NB4 (cell line): ENCODE measurements around the gene DOCK8.

Experiments used
- POLR2A ChIP-seq: IDR thresholded peaks from 2 replicates; pipeline ENCODE4 v1.6.1; 2011; ENCODE audit warnings: mild to moderate bottlenecking; ENCODE audit not compliant: insufficient read length; ENCODE audit errors: extremely low read depth
- TF ChIP-seq, protein P1 (sequence below): IDR thresholded peaks from one replicate; pipeline ENCODE4 v1.5.1; 2012; ENCODE audit warnings: low read depth, low read length

DNA sequence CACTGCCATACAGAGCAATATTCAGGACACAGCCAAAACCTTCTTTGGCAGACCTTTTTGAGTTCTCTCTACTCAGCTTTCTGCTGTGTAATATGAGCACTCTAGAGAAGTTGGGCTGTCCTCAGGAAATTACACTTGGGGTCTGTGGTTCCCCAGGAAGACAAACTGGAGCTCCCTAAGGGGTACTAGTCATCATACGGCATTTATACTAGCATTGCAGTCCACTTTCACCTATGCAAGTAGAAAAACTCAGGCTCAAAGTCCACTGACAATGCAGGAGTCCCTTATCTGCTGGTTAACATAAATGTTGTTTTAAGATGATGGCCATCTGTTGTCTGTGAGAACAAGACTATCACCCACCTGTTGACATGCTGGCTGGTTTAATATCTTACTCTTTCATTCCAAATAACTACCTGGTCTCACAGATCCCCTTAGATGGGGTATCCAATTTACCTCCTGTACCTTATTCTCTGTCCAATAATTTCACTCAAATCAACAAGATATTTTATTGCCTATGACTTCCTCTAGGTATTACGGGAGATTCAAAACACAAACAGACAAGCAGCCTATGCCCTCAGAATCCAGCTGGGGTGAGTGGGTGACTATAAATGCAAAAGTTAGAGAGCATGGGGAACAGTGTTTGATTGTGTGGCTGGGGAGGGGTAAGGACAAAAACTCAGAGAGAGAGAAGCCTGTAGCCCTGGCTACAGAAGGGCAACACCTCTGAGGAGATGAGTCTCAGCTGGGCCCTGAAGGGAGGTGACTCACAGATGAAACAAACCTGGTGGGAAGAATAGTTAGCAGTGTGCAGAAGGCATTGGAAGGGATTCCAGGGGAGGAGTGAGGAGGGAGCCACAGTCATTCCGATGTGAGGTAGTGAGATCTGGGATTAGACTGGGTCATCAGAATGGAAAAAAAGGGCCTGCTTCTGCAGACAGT lies 10.2 kb downstream of the DOCK8 start:
- TF ChIP-seq, protein P1, sequence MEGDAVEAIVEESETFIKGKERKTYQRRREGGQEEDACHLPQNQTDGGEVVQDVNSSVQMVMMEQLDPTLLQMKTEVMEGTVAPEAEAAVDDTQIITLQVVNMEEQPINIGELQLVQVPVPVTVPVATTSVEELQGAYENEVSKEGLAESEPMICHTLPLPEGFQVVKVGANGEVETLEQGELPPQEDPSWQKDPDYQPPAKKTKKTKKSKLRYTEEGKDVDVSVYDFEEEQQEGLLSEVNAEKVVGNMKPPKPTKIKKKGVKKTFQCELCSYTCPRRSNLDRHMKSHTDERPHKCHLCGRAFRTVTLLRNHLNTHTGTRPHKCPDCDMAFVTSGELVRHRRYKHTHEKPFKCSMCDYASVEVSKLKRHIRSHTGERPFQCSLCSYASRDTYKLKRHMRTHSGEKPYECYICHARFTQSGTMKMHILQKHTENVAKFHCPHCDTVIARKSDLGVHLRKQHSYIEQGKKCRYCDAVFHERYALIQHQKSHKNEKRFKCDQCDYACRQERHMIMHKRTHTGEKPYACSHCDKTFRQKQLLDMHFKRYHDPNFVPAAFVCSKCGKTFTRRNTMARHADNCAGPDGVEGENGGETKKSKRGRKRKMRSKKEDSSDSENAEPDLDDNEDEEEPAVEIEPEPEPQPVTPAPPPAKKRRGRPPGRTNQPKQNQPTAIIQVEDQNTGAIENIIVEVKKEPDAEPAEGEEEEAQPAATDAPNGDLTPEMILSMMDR, result no peak
- no peak for TF ChIP-seq POLR2A
